Tibial nerve (tissue), 4 donors: ENCODE measurements around the gene RIN2. TPM values are rescaled to one million over a fixed set of nuclear protein-coding genes. Genes with fewer than 3 reads are reported as not detected.
"Not testable (repeated sequence)": the region's sequence is repeated elsewhere in the genome, so short reads cannot be mapped to it uniquely, and the experiment has no call there.

Experiments used
- DNase-seq, 2 donors: peaks; one replicate each; pipeline ENCODE4 v3.0.0-alpha.2; 2019; ENCODE audit warnings: low spot score in 2 of 2
- H3K27ac ChIP-seq, 4 donors: fragments of 200-600 bp; sonication (generic) in 3 of 4; one replicate each; pipeline ENCODE4 v1.5.1; 2017 to 2019; ENCODE audit warnings: mild to moderate bottlenecking in 1 of 4
- H3K27me3 ChIP-seq, 2 donors: fragments of 200-600 bp; sonication (generic) in 1 of 2; one replicate each; pipeline versions ENCODE4 v1.5.1 to v1.6.0; 2017 to 2019
- H3K36me3 ChIP-seq, 3 donors: fragments of 200-600 bp; sonication (generic); one replicate each; pipeline ENCODE4 v1.5.1; 2018 to 2019
- H3K4me1 ChIP-seq, 4 donors: fragments of 200-600 bp; sonication (generic) in 3 of 4; one replicate each; pipeline ENCODE4 v1.5.1; 2017 to 2019
- H3K4me3 ChIP-seq, 4 donors: fragments of 200-600 bp; sonication (generic) in 3 of 4; one replicate each; pipeline ENCODE4 v1.5.1; 2017 to 2019; ENCODE audit warnings: mild to moderate bottlenecking in 1 of 4, moderate library complexity in 1 of 4
- H3K9me3 ChIP-seq, 4 donors: fragments of 200-600 bp; sonication (generic) in 3 of 4; one replicate each; pipeline ENCODE4 v1.5.1; 2017 to 2019
- CTCF ChIP-seq, 5 experiments: fragments of 200-600 bp in 3 of 5; fragments of 450-650 bp in 2 of 5; sonication (generic) in 3 of 5; IDR thresholded peaks; one replicate each; pipeline ENCODE4 v1.5.1; 2016 to 2019; ENCODE audit warnings: antibody characterized with exemption in 5 of 5, mild to moderate bottlenecking in 3 of 5, moderate library complexity in 2 of 5
- EP300 ChIP-seq, 2 donors: sonication (generic); formaldehyde crosslinking; IDR thresholded peaks; one replicate each; pipeline ENCODE4 v1.6.1; 2017; ENCODE audit warnings: antibody characterized with exemption in 2 of 2, mild to moderate bottlenecking in 1 of 2
- POLR2A ChIP-seq, 2 donors: fragments of 450-650 bp; IDR thresholded peaks; one replicate each; pipeline ENCODE4 v1.6.1; 2017; ENCODE audit warnings: antibody characterized with exemption in 2 of 2, mild to moderate bottlenecking in 2 of 2, moderate library complexity in 2 of 2
- WGBS, 2 donors: methylation state at CpG; one replicate each; pipeline ENCODE4 v1.1.5; 2018; 5-methylcytosine and 5-hydroxymethylcytosine counted together
- total RNA-seq, 4 donors: library from RNA; depleted of rRNA; stranded (reverse); fragments of >200 nt; gene quantifications; one replicate each; pipeline ENCODE4 v1.1.0, GENCODE V29; 2016

RIN2 gene
- total RNA-seq, 4 donors from 2014 or later: 65.1 to 91.5 (median 69.9) TPM

- peaks cover 0 to 4% (median 0%) of the 10 kb centered on the region in 4 donors for H3K9me3 ChIP-seq
- no peaks in the 10 kb centered on the region for H3K27me3 ChIP-seq
- no peak for DNase-seq
- TF ChIP-seq CTCF (IDR thresholded peaks at IDR 0.05) (no peak), POLR2A (IDR thresholded peaks at IDR 0.05) (no peak), EP300 (IDR thresholded peaks at IDR 0.05) (no peak)
- H3K4me1 ChIP-seq: no peaks in the 10 kb centered on the region
- WGBS, 2 donors: 92 to 94% methylated on average over 4 of the region's 4 CpGs
- no peak overlapping the region for H3K27ac ChIP-seq
- no peaks in the 10 kb centered on the region for H3K36me3 ChIP-seq
- H3K4me3 ChIP-seq: no peak overlapping the region
These were observed 10.2 kb upstream of the RIN2 start for GRCh38 chr20:19747903-19748302.

- no peaks in the 10 kb centered on the region for H3K36me3 ChIP-seq
- peaks cover 0 to 4% (median 0%) of the 10 kb centered on the region in 4 donors for H3K9me3 ChIP-seq
- H3K4me1 ChIP-seq: no peaks in the 10 kb centered on the region
- H3K27me3 ChIP-seq: no peaks in the 10 kb centered on the region
- 55 to 66% methylated on average over 2 of the region's 2 CpGs for WGBS, 2 donors
- H3K4me3 ChIP-seq: no peak overlapping the region
- H3K27ac ChIP-seq: no peak overlapping the region
- no peak for DNase-seq
- TF ChIP-seq EP300 (IDR thresholded peaks at IDR 0.05) (no peak), POLR2A (IDR thresholded peaks at IDR 0.05) (no peak), CTCF (IDR thresholded peaks at IDR 0.05) (no peak)
These were observed 9.4 kb upstream of the RIN2 start for GRCh38 chr20:19748681-19749080.

GRCh38 chr20:19749618-19750071 is 8.4 kb upstream of the RIN2 start:
- no peak overlapping the region for H3K27ac ChIP-seq
- no peaks in the 10 kb centered on the region for H3K4me1 ChIP-seq
- no peaks in the 10 kb centered on the region for H3K27me3 ChIP-seq
- WGBS, 2 donors: 57 to 63% methylated on average over 3 of the region's 3 CpGs
- no peak for TF ChIP-seq EP300 (IDR thresholded peaks at IDR 0.05)
- no peaks in the 10 kb centered on the region for H3K36me3 ChIP-seq
- no peak for DNase-seq
- H3K4me3 ChIP-seq: no peak overlapping the region
- H3K9me3 ChIP-seq: peaks cover 0 to 4% (median 0%) of the 10 kb centered on the region in 4 donors

GRCh38 chr20:19750101-19750606 is 7.9 kb upstream of the RIN2 start:
- no peaks in the 10 kb centered on the region for H3K4me1 ChIP-seq
- H3K4me3 ChIP-seq: no peak overlapping the region
- no peak for TF ChIP-seq POLR2A (IDR thresholded peaks at IDR 0.05)
- TF ChIP-seq CTCF (IDR thresholded peaks at IDR 0.05): no peak
- TF ChIP-seq EP300 (IDR thresholded peaks at IDR 0.05): no peak
- 75 to 84% methylated on average over 4 of the region's 4 CpGs for WGBS, 2 donors
- peaks cover 0 to 4% (median 0%) of the 10 kb centered on the region in 4 donors for H3K9me3 ChIP-seq
- H3K27ac ChIP-seq: no peak overlapping the region
- H3K27me3 ChIP-seq: no peaks in the 10 kb centered on the region
- no peaks in the 10 kb centered on the region for H3K36me3 ChIP-seq
- DNase-seq: no peak

GRCh38 chr20:19750907-19751636 is 7.0 kb upstream of the RIN2 start:
- Histone ChIP-seq H3K27ac (peak overlapping the region in 1 of 4 donors; percentile 22), H3K9me3 (no peaks in the 10 kb centered on the region), H3K36me3 (no peaks in the 10 kb centered on the region), H3K4me1 (no peaks in the 10 kb centered on the region), H3K27me3 (no peaks in the 10 kb centered on the region), H3K4me3 (no peak overlapping the region)
- no peak for DNase-seq
- TF ChIP-seq CTCF (IDR thresholded peaks at IDR 0.05) (no peak), EP300 (IDR thresholded peaks at IDR 0.05) (no peak), POLR2A (IDR thresholded peaks at IDR 0.05) (no peak)
- WGBS, 2 donors: 67 to 71% methylated on average over 5 of the region's 5 CpGs

GRCh38 chr20:19754201-19754600 is 3.9 kb upstream of the RIN2 start:
- not testable (repeated sequence) for H3K4me3 ChIP-seq, DNase-seq, H3K36me3 ChIP-seq, H3K27ac ChIP-seq, H3K9me3 ChIP-seq, H3K27me3 ChIP-seq
- WGBS, 2 donors: 88 to 91% methylated on average over 14 of the region's 14 CpGs
- peaks cover 0 to 14% (median 6%) of the 10 kb centered on the region in 4 donors for H3K4me1 ChIP-seq
